AG10803 (cell line): ENCODE results near the gene C9orf78.

ENCODE experiments used
- DNase-seq: peaks from one replicate; pipeline ENCODE4 v3.0.0; 2010; ENCODE audit warnings: low read depth
- H3K4me3 ChIP-seq: 2 replicates; pipeline ENCODE4 v1.5.1; 2011; ENCODE audit warnings: mild to moderate bottlenecking, low read length, control low read depth
- CTCF ChIP-seq: conservative IDR thresholded peaks from 2 replicates; pipeline ENCODE4 v1.5.1; 2011; ENCODE audit warnings: mild to moderate bottlenecking, low read length, control low read depth, inconsistent platforms

C9orf78 gene

GRCh38 chr9:129866394-129867135, 31.5 kb upstream of the C9orf78 start:
- no peak for TF ChIP-seq CTCF
- no peak overlapping the region for H3K4me3 ChIP-seq
- no peak for DNase-seq

- H3K4me3 ChIP-seq, result no peak overlapping the region
- no peak for TF ChIP-seq CTCF
- DNase-seq, result no peak
These were observed 30.7 kb upstream of the C9orf78 start for GRCh38 chr9:129865668-129866320.

GRCh38 chr9:129864991-129865647, 30.0 kb upstream of the C9orf78 start:
- no peak for DNase-seq
- H3K4me3 ChIP-seq, result no peak overlapping the region
- TF ChIP-seq CTCF, result no peak

- DNase-seq, result peak; percentile 61
- no peak for TF ChIP-seq CTCF
- H3K4me3 ChIP-seq, result no peak overlapping the region
These were observed 28.1 kb upstream of the C9orf78 start for GRCh38 chr9:129863059-129863690.

GRCh38 chr9:129861447-129861827, 26.4 kb upstream of the C9orf78 start:
- DNase-seq, result no peak
- H3K4me3 ChIP-seq, result no peak overlapping the region
- TF ChIP-seq CTCF, result no peak

GRCh38 chr9:129860653-129861446, 25.8 kb upstream of the C9orf78 start:
- DNase-seq, result no peak
- TF ChIP-seq CTCF, result no peak
- no peak overlapping the region for H3K4me3 ChIP-seq
